T-helper 1 cell treated with Interleukin-12 subunit alpha and Interleukin-12 subunit beta and Interleukin-4 antibody, amounts not matched to agents 30 ng/mL and 1 ng/mL, for 36 hours (primary cell): ENCODE measurements around the gene MATN1. TPM values are rescaled to one million over a fixed set of nuclear protein-coding genes. Genes with fewer than 3 reads are reported as not detected.

Experiments used
- intact Hi-C: fragments of 100-400 bp; cut with micrococcal nuclease; formaldehyde crosslinking; loops from one replicate; pipeline ENCODE4 v1.15.1; 2024
- total RNA-seq: library from RNA; stranded (reverse); gene quantifications from 2 replicates; pipeline ENCODE4 v1.2.3, GENCODE V29; 2022

Gene MATN1
- total RNA-seq, 1 donor from 2014 or later, result not detected

GRCh38 chr1:30746212-30747032 is 23.0 kb upstream of the MATN1 start:
- intact Hi-C loops, result no loop called here

- intact Hi-C loops, result no loop called here
Measured at GRCh38 chr1:30745834-30746208, 22.4 kb upstream of the MATN1 start.

- intact Hi-C loops, result no loop called here
Measured at GRCh38 chr1:30745156-30745833, 21.9 kb upstream of the MATN1 start.

DNA sequence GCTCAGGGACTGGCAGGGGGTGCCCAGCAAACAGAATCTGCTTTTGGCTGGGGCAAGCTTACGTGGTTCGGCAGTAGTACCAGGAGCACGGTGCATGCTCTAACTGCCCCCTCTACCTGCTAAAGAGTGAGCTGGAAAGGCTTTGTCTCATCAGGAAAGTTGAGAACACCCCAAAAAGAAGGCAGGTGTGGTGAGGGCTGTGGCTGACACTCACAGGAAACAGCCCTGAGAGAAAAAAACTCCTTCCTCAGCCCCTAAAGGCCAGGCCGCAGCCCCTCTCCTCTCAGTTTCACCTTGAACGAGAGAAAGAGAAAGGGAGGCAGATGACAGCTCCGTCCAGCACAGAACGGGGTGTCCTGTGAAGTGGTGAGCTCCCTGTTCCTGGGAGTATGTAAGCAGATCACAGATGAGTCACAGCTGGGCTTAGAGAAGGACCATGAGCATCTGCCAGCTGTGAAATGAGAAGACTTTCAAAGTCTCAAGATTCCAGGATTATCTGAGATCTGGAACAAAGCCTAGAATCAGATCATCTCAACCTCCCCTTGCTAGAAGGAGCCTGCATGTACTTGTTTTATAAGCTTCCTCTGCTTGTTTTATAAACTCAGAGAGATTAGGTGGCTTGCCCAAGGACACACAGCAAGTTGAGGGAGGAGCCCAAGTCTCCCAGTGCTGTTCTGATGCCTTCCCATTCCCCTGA is 20.8 kb upstream of the MATN1 start:
- intact Hi-C loops, result loop anchor here (1.0 kb wide), 2 partner anchors 12 to 35 kb away; no protein-coding TSS in a partner anchor

- intact Hi-C loops, result loop anchor here (1.0 kb wide), 3 partner anchors 13 to 36 kb away; no protein-coding TSS in a partner anchor
Measured at GRCh38 chr1:30743584-30744059, 20.2 kb upstream of the MATN1 start.

- intact Hi-C loops, result loop anchor here (1.0 kb wide), 1 partner anchor 25 kb away; no protein-coding TSS in a partner anchor
Measured at GRCh38 chr1:30742963-30743559, 19.7 kb upstream of the MATN1 start.

DNA sequence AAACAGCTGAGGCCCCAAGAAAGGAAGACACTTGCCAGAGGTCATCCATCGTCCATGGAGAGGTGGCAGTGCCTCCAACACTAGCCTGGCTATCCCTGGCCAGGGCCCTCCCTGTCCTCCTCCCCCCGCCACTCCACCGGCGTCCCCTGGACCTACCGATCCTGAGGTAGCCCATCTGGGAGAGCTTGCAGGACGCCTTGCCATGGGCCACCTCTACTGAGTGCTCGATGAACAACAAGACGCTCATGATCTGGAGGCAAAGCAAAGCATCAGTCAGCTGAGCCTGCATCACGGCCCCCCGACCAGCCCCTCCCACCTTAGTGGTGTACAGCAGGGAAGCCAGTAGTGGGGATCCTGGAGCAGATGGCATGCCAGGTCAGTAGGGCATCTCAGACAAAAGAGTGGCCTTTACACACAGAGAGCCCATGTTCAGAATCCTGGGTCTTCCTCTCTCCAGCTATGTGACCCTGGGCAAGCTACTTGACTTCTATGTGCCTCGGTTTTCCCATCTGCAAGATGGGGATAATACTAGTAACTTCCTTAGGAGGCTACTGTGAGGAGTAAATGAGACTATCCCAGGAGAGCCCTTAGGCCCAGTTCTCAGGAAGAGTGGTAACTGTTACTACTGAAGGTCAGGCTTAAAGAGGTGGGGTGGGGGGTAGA is 19.0 kb upstream of the MATN1 start:
- intact Hi-C loops, result no loop called here

GRCh38 chr1:30741239-30741894 is 18.0 kb upstream of the MATN1 start:
- intact Hi-C loops, result no loop called here

DNA sequence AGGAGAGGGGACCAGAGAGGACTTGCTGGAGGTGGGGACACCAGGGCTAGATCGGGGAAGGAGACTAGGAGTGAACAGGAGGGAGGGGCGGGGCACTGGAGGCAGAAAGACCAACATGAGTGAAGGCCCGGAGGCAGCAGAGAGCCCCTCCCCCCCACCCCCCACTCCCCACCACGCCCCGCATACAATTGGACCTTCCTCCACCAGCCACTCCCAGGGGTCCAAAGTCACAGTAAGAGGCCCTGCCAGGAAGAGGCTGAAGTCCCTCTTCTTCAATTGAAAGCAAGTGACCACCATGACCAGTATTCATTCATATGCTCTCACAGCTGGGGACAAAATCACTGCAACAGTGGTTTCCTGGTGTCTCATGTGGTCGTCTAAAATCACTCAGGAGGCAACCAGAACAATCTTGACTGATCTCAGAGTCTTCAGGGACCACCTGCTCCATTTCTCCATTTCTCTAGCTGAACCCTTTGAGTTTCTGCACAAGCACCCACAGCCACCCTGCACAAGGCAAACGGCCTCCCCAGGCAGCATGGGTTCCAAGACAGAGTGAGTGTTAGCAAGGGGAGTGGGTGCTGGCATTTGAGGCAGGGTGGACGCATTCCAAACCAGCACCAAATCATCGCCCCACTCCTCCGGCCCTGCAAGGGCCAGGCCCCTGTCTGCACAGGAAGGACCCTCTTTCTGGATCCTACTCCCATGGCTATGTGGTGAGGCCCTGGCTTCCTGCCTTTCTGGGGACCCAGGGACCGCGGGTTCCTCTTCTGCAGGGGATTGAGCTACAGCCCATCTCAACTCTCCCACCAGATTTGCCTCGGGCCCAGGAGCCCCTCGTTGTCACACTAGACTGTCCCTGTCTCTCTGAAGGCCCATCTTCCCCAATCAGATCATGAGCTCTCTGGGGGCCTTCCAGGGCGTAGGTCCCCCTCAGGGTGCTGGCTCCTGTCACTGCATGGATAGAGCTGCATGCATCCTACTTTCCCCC is 17.2 kb upstream of the MATN1 start:
- intact Hi-C loops, result no loop called here

GRCh38 chr1:30739601-30740000 is 16.2 kb upstream of the MATN1 start:
- intact Hi-C loops, result no loop called here

DNA sequence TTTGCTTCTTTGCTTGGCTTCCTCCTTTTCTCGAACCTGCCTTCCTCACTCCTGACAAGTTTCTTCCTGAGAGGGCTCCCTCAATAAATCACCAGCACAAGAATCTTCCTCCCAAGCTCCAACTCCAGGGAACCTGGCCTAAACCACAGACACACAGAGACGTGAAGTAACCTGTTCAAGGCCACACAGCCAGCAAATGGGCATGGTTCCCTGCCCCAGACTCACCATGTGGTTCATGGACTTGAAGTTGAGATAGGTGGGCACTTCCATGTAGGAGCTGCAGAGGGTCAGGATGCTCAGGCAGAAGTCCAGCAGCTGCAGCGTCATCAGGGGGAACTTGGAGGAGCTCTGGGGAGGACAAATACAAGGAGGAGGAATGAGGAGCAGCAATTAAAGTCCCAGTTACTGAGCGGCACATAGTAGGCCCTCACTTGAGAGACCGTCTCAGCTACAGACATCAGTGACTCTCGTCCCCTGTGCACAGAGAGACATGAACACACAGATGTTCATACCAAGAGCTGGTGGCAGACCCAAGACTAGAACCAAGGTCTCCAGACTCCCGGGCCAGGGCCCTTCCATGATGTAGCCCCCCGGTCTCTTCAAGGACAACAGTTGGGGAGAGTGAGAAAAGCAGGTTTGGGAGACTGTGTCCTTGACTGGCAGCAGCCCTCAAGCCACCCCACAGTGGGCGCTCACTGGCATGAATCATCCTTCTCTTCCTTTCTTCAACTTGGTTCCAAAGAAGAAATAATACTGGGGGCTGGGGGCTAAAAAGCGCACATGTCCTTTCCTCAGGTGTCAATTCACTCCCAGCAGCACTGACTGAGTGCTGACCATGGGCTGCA is 15.6 kb upstream of the MATN1 start:
- intact Hi-C loops, result no loop called here

GRCh38 chr1:30738040-30738714 is 14.8 kb upstream of the MATN1 start:
- intact Hi-C loops, result no loop called here

- intact Hi-C loops, result no loop called here
Measured at GRCh38 chr1:30737357-30738039, 14.1 kb upstream of the MATN1 start.

- intact Hi-C loops, result no loop called here
Measured at GRCh38 chr1:30735668-30736498, 12.5 kb upstream of the MATN1 start.

GRCh38 chr1:30735124-30735523 is 11.7 kb upstream of the MATN1 start:
- intact Hi-C loops, result no loop called here

- intact Hi-C loops, result no loop called here
Measured at GRCh38 chr1:30734580-30734979, 11.2 kb upstream of the MATN1 start.
